ENCODE measurements around the gene HMG20B.
"Not testable (repeated sequence)": the region's sequence is repeated elsewhere in the genome, so short reads cannot be mapped to it uniquely, and the experiment has no call there.

The HMG20B gene

DNA sequence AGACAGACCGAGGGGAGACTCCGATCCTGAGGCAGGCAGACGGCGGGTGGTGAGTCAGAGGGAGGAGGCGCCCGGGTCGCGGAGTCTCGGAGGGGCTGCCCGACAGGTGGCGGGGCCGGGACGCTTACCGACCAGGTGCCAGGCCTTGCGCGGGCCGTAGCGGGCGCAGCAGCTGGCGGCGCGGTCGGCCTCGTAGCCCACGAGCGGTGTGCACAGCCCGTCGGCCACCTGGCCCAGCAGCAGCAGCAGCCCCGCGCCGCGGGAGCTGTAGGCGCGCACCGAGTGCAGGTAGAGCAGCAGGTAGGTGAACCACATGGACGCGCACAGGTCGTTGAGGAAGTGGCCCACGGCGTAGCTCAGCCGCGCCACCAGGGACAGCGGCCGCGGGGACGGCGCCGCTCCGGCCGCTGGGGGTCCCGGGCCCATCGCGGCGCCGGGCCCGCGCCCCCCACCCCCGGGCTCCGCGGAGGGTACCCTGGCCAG, 15.7 kb upstream of the HMG20B start:
- peak; percentile 48 for DNase-seq (ENCODE audit: low read depth)

GRCh38 chr19:3557461-3558248, 15.1 kb upstream of the HMG20B start, which contains the start of gene MFSD12:
TSS of gene MFSD12 (minus strand) at chr19:3557586. CDS start at chr19:3557403, 183 bp downstream.
- peak; percentile 91 for DNase-seq (ENCODE audit: low read depth)

DNA sequence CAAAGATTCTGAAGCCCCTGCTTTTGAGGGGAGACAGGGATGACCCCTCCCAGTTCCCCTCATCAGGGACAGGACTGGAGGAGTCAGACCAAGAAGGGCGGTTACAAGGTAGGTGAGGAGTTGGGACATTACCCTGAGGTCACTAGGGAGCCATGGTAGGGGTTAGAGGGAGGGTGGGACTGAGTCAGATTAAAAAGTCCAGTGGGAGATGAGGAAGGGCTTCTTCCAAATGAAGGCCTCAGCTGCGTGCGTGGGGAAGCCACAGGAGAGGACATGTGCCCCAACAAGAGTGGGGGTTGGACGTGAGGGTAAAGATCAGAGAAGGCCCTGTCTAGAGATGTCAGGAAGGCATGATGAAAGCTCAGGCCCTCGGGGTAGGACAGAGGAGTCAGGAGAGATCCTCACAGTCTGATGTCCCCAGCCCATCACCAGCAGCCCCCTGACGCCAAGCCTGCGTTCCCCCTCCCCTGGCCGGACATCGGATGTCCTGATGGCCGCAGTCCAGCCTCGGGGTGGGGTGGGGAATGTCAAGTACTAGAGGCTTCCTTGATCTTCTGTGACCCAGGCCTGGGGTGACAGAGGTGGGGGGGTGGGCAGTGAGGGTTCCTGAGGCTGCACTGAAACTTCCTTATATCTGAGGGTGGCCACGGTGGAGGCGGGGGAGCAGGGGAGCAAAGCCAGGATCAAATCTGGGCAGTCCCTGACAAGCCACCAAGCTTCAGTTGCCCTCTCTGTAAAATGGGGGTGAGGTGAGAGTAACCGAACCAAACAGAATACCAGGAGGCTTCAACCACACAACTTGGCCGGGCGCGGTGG, 8.8 kb upstream of the HMG20B start:
- no peak for DNase-seq (ENCODE audit: low read depth)

DNA sequence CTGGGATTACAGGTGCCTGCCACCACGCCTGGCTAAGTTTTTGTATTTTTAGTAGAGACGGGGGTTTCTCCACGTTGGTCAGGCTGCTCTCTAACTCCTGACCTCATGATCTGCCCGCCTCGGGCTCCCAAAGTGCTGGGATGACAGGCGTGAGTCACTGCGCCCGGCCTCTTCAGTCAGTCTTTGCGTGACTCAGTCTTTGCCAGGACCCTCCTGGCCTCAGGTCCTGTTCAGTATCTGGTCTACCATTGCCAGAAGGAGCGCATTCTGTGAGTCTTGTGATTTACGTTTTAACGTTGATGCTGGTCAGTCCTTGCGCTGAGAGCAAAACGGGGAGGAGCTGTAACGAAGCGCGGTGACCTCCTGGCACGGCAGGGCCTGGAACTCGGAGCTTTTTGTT, 7.6 kb upstream of the HMG20B start:
- DNase-seq (ENCODE audit: low read depth), result no peak

- not testable (repeated sequence) for DNase-seq (ENCODE audit: low read depth)
These were observed 2.7 kb upstream of the HMG20B start for GRCh38 chr19:3570042-3570441.

GRCh38 chr19:3570606-3571011, 2.1 kb upstream of the HMG20B start:
- no peak for DNase-seq (ENCODE audit: low read depth)

- peak; percentile 99 for DNase-seq (ENCODE audit: low read depth)
These were observed 451 bp upstream of the HMG20B start for GRCh38 chr19:3572132-3572854.

- DNase-seq (ENCODE audit: low read depth), result no peak
These were observed 566 bp downstream of the HMG20B start for GRCh38 chr19:3573162-3573857.

- peak; percentile 55 for DNase-seq (ENCODE audit: low read depth)
These were observed 1.3 kb downstream of the HMG20B start for GRCh38 chr19:3573858-3574637.

DNA sequence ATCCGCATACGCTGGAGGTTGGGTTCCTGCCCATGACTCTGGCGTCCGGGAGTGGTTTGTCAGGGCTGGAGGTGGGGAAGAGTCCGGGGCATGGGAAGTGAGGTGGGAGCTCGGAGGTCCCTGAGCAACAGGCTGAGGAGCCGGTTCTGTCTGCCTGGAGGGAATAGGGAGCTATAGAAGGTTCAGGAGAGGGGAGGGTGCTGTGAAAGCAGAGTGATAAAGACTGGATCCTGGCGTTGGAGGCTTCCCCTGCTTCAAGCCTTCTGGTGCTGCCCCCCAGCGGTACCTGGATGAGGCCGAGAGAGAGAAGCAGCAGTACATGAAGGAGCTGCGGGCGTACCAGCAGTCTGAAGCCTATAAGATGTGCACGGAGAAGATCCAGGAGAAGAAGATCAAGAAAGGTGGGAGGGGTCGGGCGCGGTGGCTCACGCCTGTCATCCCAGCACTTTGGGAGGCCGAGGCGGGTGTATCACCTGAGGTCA, 2.6 kb downstream of the HMG20B start:
- no peak for DNase-seq (ENCODE audit: low read depth)

GRCh38 chr19:3575949-3576673, 3.4 kb downstream of the HMG20B start:
- DNase-seq (ENCODE audit: low read depth), result no peak

GRCh38 chr19:3576696-3577443, 4.1 kb downstream of the HMG20B start:
- no peak for DNase-seq (ENCODE audit: low read depth)

DNA sequence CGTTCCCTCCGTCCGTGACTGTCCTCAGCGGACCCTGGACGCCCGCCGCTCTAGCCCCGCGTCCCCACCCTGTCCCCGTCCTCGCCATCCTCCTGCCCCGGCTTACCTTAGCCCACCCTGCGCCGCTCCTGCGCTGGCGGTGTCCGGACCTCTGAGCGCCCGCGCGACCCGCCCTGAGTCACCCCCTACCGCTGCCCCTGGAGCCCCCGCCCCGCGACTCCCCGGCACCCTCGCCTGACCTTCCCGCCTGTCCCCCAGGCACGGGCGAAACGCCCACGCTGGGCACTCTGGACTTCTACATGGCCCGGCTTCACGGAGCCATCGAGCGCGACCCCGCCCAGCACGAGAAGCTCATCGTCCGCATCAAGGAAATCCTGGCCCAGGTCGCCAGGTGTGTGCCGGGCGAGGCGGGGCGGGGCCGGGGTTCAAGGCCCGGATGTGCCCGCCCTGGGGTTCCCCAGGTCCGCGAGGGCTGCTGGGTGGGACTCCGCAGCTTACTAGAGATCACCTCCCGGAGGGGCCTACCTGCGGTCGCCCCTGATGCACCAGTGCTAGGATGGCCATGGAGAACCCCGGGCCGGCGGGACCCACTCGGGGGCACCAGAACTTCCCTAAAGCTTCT, 5.1 kb downstream of the HMG20B start:
- DNase-seq (ENCODE audit: low read depth), result no peak

DNA sequence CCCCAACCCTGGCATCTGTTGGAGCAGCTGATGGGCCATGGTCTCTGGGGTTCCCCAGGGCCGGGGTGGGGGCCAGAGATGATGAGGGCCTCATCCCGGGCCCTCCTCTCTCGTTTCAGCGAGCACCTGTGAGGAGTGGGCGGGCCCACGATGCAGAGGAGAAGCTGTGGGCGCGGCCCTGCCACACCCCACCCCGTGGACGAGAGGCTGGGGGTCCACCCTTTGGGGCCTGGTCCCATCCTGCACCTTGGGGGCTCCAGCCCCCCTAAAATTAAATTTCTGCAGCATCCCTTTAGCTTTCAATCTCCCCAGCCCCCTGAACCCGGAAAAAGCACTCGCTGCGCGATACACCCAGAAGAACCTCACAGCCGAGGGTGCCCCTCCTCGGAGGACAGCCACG, 5.6 kb downstream of the HMG20B start:
- no peak for DNase-seq (ENCODE audit: low read depth)

GRCh38 chr19:3580156-3580934, 7.6 kb downstream of the HMG20B start:
- DNase-seq (ENCODE audit: low read depth), result no peak

GRCh38 chr19:3581792-3582191, 9.0 kb downstream of the HMG20B start:
- not testable (repeated sequence) for DNase-seq (ENCODE audit: low read depth)

DNA sequence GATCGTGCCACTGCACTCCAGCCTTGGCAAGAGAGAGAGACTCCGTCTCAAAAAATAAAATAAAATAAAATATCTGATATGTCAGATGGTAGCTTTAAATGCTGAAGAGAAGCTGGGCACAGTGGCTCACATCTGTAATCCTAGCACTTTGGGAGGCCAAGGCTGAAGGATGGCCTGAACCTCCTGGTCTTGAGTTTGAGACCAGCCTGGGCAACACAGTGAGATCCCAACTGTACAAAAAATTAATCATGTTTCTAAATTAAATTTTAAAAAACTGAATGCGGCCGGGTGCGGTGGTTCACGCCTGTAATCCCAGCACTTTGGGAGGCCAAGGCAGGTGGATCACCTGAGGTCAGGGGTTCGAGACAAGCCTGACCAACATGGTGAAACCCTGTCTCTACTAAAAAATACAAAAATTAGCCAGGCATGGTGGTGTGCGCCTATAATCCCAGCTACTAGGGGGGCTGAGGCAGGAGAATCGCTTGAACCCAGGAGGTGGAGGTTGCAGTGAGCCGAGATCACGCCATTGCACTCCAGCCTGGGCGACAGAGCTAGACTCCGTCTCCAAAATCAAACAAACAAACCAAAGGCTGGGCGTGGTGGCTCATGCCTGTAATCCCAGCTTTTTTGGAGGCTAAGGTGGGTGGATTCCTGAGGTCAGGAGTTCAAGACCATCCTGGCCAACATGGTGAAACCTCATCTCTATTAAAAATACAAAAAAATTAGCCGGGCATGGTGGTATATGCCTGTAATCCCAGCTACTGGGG, 11.5 kb downstream of the HMG20B start:
- not testable (repeated sequence) for DNase-seq (ENCODE audit: low read depth)

Data from stimulated activated CD8-positive, alpha-beta memory T cell treated with anti-CD3 and anti-CD28 coated beads, Interleukin-12 subunit alpha, Interleukin-12 subunit beta, amount 100 ng/mL, for 1 hour (primary cell).